ENCODE measurements around the gene C14orf93.
"Not testable (repeated sequence)": the region's sequence is repeated elsewhere in the genome, so short reads cannot be mapped to it uniquely, and the experiment has no call there.

C14orf93 gene

GRCh38 chr14:23021434-23021833, 11.5 kb upstream of the C14orf93 start:
- no peak for DNase-seq (ENCODE audit: low read depth, low spot score)

GRCh38 chr14:23020143-23021128, 10.5 kb upstream of the C14orf93 start:
- DNase-seq (ENCODE audit: low read depth, low spot score), result no peak

- no peak for DNase-seq (ENCODE audit: low read depth, low spot score)
Observed at GRCh38 chr14:23018107-23018506, 8.2 kb upstream of the C14orf93 start.

GRCh38 chr14:23017091-23017490, 7.1 kb upstream of the C14orf93 start:
- no peak for DNase-seq (ENCODE audit: low read depth, low spot score)

GRCh38 chr14:23015618-23016017, 5.7 kb upstream of the C14orf93 start:
- DNase-seq (ENCODE audit: low read depth, low spot score), result no peak

GRCh38 chr14:23013749-23014054, 3.8 kb upstream of the C14orf93 start:
- DNase-seq (ENCODE audit: low read depth, low spot score), result not testable (repeated sequence)

GRCh38 chr14:23013054-23013748, 3.3 kb upstream of the C14orf93 start:
- no peak for DNase-seq (ENCODE audit: low read depth, low spot score)

GRCh38 chr14:23009483-23009938, 432 bp downstream of the C14orf93 start:
- no peak for DNase-seq (ENCODE audit: low read depth, low spot score)

GRCh38 chr14:23008831-23009230, 1.1 kb downstream of the C14orf93 start:
- DNase-seq (ENCODE audit: low read depth, low spot score), result no peak

GRCh38 chr14:23006544-23007419, 3.2 kb downstream of the C14orf93 start:
- DNase-seq (ENCODE audit: low read depth, low spot score), result peak; percentile 96

- DNase-seq (ENCODE audit: low read depth, low spot score), result no peak
Observed at GRCh38 chr14:23006188-23006534, 3.8 kb downstream of the C14orf93 start.

GRCh38 chr14:23005451-23006187, 4.3 kb downstream of the C14orf93 start:
- no peak for DNase-seq (ENCODE audit: low read depth, low spot score)

- not testable (repeated sequence) for DNase-seq (ENCODE audit: low read depth, low spot score)
Observed at GRCh38 chr14:23004274-23004673, 5.7 kb downstream of the C14orf93 start.

GRCh38 chr14:23002592-23002991, 7.4 kb downstream of the C14orf93 start:
- DNase-seq (ENCODE audit: low read depth, low spot score), result no peak

GRCh38 chr14:23000860-23001259, 9.1 kb downstream of the C14orf93 start:
- DNase-seq (ENCODE audit: low read depth, low spot score), result no peak

GRCh38 chr14:22998329-22999012, 11.5 kb downstream of the C14orf93 start:
- no peak for DNase-seq (ENCODE audit: low read depth, low spot score)

GRCh38 chr14:22997676-22998323, 12.1 kb downstream of the C14orf93 start:
- no peak for DNase-seq (ENCODE audit: low read depth, low spot score)

- no peak for DNase-seq (ENCODE audit: low read depth, low spot score)
Observed at GRCh38 chr14:22996768-22997654, 12.9 kb downstream of the C14orf93 start.
